Measurements from ENCODE around the gene NDUFC1. TPM values are rescaled to one million over a fixed set of nuclear protein-coding genes. Genes with fewer than 3 reads are reported as not detected.

NDUFC1 gene
- total and polyA plus RNA-seq, 2 of the 8 experiments (the other 6 are each of a cell fraction or from before 2014, with no cell fraction given): 41.9 to 62.0 TPM

- TF ChIP-seq E2F6 (IDR thresholded peaks at IDR 0.05) (no peak), MAFK (IDR thresholded peaks at IDR 0.05; ENCODE audit: low read depth, low read length) (no peak)
Measured at GRCh38 chr4:139247700-139248238, 54.5 kb downstream of the NDUFC1 start (continued).
